WTC11 (cell line): Measurements from ENCODE around the gene LCN10. TPM values are rescaled to one million over a fixed set of nuclear protein-coding genes. Genes with fewer than 3 reads are reported as not detected.

ENCODE experiments used
- ATAC-seq: fragments of 200-7000 bp; cut with Tn5 transposase; 2 replicates; pipeline ENCODE4 v1.10.0; 2021; ENCODE audit warnings: mild to moderate bottlenecking, moderate library complexity
- CTCF ChIA-PET: fragments of 300-600 bp; sonication (Branson Sonifier 250); formaldehyde crosslinking; loops from one replicate; lab custom pipeline; 2021; ENCODE audit warnings: antibody characterized with exemption; lab: Charles Lee
- POLR2A ChIA-PET: fragments of 350-600 bp; sonication (Branson Sonifier 250); formaldehyde crosslinking; loops from one replicate; lab custom pipeline; 2021; ENCODE audit warnings: antibody characterized with exemption; lab: Charles Lee
- DNase-seq: peaks from one replicate; pipeline ENCODE4 v3.0.0; 2021; ENCODE audit warnings: low spot score
- H3K27ac Mint-ChIP-seq: 2 replicates; pipeline ENCODE4 v1.8.0; 2021; ENCODE audit warnings: mixed read lengths
- H3K27me3 Mint-ChIP-seq: 2 replicates; pipeline ENCODE4 v1.8.0; 2021; ENCODE audit warnings: low read depth, mild to moderate bottlenecking, moderate library complexity, mixed read lengths
- H3K36me3 Mint-ChIP-seq: 2 replicates; pipeline ENCODE4 v1.8.0; 2021; ENCODE audit warnings: mixed read lengths
- H3K4me1 Mint-ChIP-seq: 2 replicates; pipeline ENCODE4 v1.8.0; 2022; ENCODE audit warnings: mixed read lengths
- H3K4me3 Mint-ChIP-seq: 2 replicates; pipeline ENCODE4 v1.8.0; 2021; ENCODE audit warnings: mild to moderate bottlenecking, moderate library complexity, mixed read lengths
- H3K9me3 Mint-ChIP-seq: 2 replicates; pipeline ENCODE4 v1.8.0; 2021; ENCODE audit warnings: mixed read lengths
- ESRRA ChIP-seq: sonication (generic); formaldehyde crosslinking; IDR thresholded peaks from 2 replicates; pipeline ENCODE4 v1.8.1; 2022; ENCODE audit warnings: mild to moderate bottlenecking, missing genetic modification reagents, borderline replicate concordance
- FOXP1 ChIP-seq: sonication (generic); formaldehyde crosslinking; IDR thresholded peaks from 2 replicates; pipeline ENCODE4 v1.8.0; 2022; ENCODE audit warnings: missing genetic modification reagents, mild to moderate bottlenecking, moderate library complexity, borderline replicate concordance
- IRF2 ChIP-seq: sonication (generic); formaldehyde crosslinking; IDR thresholded peaks from 2 replicates; pipeline ENCODE4 v1.8.0; 2022; ENCODE audit warnings: low read depth, missing genetic modification reagents, borderline replicate concordance
- JUN ChIP-seq: sonication (generic); formaldehyde crosslinking; IDR thresholded peaks from 2 replicates; pipeline ENCODE4 v1.8.0; 2023; ENCODE audit warnings: mild to moderate bottlenecking, missing genetic modification reagents
- KAT7 ChIP-seq: sonication (generic); formaldehyde crosslinking; IDR thresholded peaks from 2 replicates; pipeline ENCODE4 v1.8.1; 2023; ENCODE audit warnings: missing genetic modification reagents, mild to moderate bottlenecking, borderline replicate concordance
- MYBL2 ChIP-seq: sonication (generic); formaldehyde crosslinking; IDR thresholded peaks from 2 replicates; pipeline ENCODE4 v1.8.1; 2023; ENCODE audit warnings: mild to moderate bottlenecking, moderate library complexity, missing genetic modification reagents
- NFYB ChIP-seq: sonication (generic); formaldehyde crosslinking; conservative IDR thresholded peaks from 2 replicates; pipeline ENCODE4 v1.8.0; 2022; ENCODE audit warnings: low read depth, missing genetic modification reagents
- PRRX2 ChIP-seq: fragments of 250-450 bp; sonication (Bioruptor Pico); IDR thresholded peaks from 2 replicates; pipeline ENCODE4 v1.8.0; 2021; ENCODE audit warnings: mild to moderate bottlenecking
- RORB ChIP-seq: fragments of 250-450 bp; sonication (Bioruptor Pico); IDR thresholded peaks from 2 replicates; pipeline ENCODE4 v1.9.0; 2021; ENCODE audit warnings: mild to moderate bottlenecking
- ZNF396 ChIP-seq: fragments of 250-450 bp; sonication (Bioruptor Pico); IDR thresholded peaks from 2 replicates; pipeline ENCODE4 v1.8.0; 2021; ENCODE audit warnings: mild to moderate bottlenecking, moderate library complexity, borderline replicate concordance
- ZNF416 ChIP-seq: fragments of 250-450 bp; sonication (Bioruptor Pico); IDR thresholded peaks from 2 replicates; pipeline ENCODE4 v1.9.0; 2021; ENCODE audit warnings: mild to moderate bottlenecking, inconsistent platforms
- total RNA-seq: library from RNA; stranded (reverse); gene quantifications from 3 replicates; pipeline ENCODE4 v1.2.3, GENCODE V29; 2021
- TF ChIP-seq, protein P1 (sequence below): fragments of 250-450 bp; sonication (Bioruptor Pico); IDR thresholded peaks from 2 replicates; pipeline ENCODE4 v2.1.2; 2022; ENCODE audit warnings: mild to moderate bottlenecking, moderate library complexity
- TF ChIP-seq, protein P2 (sequence below): fragments of 250-450 bp; sonication (Bioruptor Pico); IDR thresholded peaks from 2 replicates; pipeline ENCODE4 v1.9.0; 2021; ENCODE audit warnings: mild to moderate bottlenecking
- TF ChIP-seq, protein P3 (sequence below): sonication (generic); formaldehyde crosslinking; IDR thresholded peaks from 2 replicates; pipeline ENCODE4 v1.8.1; 2023; ENCODE audit warnings: mild to moderate bottlenecking, missing genetic modification reagents, moderate library complexity
- TF ChIP-seq, protein P4 (sequence below): sonication (generic); formaldehyde crosslinking; IDR thresholded peaks from 2 replicates; pipeline ENCODE4 v1.8.1; 2023; ENCODE audit warnings: mild to moderate bottlenecking, missing genetic modification reagents, moderate library complexity
- TF ChIP-seq, protein P5 (sequence below): sonication (generic); formaldehyde crosslinking; IDR thresholded peaks from 2 replicates; pipeline ENCODE4 v1.8.0; 2022; ENCODE audit warnings: mild to moderate bottlenecking, missing genetic modification reagents

LCN10 gene
- total RNA-seq, 1 experiment from 2014 or later: 2.4 TPM

DNA sequence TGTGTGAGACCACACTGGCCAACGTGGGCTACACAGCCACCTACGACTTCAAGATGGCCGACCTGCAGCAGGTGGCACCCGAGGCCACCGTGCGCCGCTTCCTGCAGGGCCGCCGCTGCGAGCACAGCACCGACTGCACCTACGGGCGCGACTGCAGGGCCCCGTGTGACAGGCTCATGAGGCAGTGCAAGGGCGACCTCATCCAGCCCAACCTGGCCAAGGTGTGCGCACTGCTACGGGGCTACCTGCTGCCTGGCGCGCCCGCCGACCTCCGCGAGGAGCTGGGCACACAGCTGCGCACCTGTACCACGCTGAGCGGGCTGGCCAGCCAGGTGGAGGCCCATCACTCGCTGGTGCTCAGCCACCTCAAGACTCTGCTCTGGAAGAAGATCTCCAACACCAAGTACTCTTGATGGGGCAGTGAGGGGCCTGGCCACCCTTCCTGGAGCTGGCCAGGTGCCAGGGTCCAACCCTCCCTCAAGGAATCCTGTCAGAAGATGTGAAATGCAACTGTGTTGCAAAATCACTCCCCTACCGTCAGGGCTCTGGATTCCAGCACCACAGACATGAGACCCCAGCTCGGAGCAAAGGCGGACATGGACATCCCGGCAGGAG lies 19.3 kb downstream of the LCN10 start (continued):
- no peak for TF ChIP-seq KAT7

DNA sequence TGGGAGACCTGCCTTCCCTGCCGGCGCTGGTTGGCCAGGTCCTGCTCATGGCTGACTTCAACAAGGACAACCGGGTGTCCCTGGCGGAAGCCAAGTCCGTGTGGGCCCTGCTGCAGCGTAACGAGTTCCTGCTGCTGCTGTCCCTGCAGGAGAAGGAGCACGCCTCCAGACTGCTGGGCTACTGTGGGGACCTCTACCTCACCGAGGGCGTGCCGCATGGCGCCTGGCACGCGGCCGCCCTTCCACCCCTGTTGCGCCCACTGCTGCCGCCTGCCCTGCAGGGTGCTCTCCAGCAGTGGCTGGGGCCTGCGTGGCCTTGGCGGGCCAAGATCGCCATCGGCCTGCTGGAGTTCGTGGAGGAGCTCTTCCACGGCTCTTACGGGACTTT lies 19.8 kb downstream of the LCN10 start:
- H3K4me3 Mint-ChIP-seq: no peak overlapping the region
- H3K36me3 Mint-ChIP-seq: peaks cover 39% of the 10 kb centered on the region
- H3K27me3 Mint-ChIP-seq: no peaks in the 10 kb centered on the region
- DNase-seq (no peak), ATAC-seq (peak; percentile 1)
- ChIA-PET CTCF (interaction anchor here (1.2 to 2.9 kb wide), 4 partner anchors 10 to 51 kb away, joined by 5 to 12 read pairs (median 8); partner anchors contain the start of genes LCN10 and LCN8), POLR2A (interaction anchor here (0.6 to 1.5 kb wide), 2 partner anchors 9 to 48 kb away, joined by 4 to 6 read pairs; no protein-coding TSS in a partner anchor)
- no peak overlapping the region for H3K27ac Mint-ChIP-seq
- H3K4me1 Mint-ChIP-seq: peaks cover 17% of the 10 kb centered on the region
- TF ChIP-seq MYBL2 (CRISPR knock-in tag) (0 out of 2 replicates have a peak, but pooled peaks have one; percentile 29), FOXP1 (CRISPR knock-in tag) (0 out of 2 replicates have a peak, but pooled peaks have one; percentile 13), JUN (CRISPR knock-in tag) (no peak), PRRX2 (CRISPR knock-in tag) (peak; percentile 51), IRF2 (0 out of 2 replicates have a peak, but pooled peaks have one; percentile 51)
- TF ChIP-seq, protein P1, sequence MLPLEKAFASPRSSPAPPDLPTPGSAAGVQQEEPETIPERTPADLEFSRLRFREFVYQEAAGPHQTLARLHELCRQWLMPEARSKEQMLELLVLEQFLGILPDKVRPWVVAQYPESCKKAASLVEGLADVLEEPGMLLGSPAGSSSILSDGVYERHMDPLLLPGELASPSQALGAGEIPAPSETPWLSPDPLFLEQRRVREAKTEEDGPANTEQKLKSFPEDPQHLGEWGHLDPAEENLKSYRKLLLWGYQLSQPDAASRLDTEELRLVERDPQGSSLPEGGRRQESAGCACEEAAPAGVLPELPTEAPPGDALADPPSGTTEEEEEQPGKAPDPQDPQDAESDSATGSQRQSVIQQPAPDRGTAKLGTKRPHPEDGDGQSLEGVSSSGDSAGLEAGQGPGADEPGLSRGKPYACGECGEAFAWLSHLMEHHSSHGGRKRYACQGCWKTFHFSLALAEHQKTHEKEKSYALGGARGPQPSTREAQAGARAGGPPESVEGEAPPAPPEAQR (CRISPR knock-in tag): no peak
- TF ChIP-seq, protein P2, sequence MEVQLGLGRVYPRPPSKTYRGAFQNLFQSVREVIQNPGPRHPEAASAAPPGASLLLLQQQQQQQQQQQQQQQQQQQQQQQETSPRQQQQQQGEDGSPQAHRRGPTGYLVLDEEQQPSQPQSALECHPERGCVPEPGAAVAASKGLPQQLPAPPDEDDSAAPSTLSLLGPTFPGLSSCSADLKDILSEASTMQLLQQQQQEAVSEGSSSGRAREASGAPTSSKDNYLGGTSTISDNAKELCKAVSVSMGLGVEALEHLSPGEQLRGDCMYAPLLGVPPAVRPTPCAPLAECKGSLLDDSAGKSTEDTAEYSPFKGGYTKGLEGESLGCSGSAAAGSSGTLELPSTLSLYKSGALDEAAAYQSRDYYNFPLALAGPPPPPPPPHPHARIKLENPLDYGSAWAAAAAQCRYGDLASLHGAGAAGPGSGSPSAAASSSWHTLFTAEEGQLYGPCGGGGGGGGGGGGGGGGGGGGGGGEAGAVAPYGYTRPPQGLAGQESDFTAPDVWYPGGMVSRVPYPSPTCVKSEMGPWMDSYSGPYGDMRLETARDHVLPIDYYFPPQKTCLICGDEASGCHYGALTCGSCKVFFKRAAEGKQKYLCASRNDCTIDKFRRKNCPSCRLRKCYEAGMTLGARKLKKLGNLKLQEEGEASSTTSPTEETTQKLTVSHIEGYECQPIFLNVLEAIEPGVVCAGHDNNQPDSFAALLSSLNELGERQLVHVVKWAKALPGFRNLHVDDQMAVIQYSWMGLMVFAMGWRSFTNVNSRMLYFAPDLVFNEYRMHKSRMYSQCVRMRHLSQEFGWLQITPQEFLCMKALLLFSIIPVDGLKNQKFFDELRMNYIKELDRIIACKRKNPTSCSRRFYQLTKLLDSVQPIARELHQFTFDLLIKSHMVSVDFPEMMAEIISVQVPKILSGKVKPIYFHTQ (CRISPR knock-in tag): 0 out of 2 replicates have a peak, but pooled peaks have one; percentile 50
- TF ChIP-seq, protein P3, sequence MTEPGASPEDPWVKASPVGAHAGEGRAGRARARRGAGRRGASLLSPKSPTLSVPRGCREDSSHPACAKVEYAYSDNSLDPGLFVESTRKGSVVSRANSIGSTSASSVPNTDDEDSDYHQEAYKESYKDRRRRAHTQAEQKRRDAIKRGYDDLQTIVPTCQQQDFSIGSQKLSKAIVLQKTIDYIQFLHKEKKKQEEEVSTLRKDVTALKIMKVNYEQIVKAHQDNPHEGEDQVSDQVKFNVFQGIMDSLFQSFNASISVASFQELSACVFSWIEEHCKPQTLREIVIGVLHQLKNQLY (CRISPR knock-in tag): 0 out of 2 replicates have a peak, but pooled peaks have one; percentile 61
- no peaks in the 10 kb centered on the region for H3K9me3 Mint-ChIP-seq

DNA sequence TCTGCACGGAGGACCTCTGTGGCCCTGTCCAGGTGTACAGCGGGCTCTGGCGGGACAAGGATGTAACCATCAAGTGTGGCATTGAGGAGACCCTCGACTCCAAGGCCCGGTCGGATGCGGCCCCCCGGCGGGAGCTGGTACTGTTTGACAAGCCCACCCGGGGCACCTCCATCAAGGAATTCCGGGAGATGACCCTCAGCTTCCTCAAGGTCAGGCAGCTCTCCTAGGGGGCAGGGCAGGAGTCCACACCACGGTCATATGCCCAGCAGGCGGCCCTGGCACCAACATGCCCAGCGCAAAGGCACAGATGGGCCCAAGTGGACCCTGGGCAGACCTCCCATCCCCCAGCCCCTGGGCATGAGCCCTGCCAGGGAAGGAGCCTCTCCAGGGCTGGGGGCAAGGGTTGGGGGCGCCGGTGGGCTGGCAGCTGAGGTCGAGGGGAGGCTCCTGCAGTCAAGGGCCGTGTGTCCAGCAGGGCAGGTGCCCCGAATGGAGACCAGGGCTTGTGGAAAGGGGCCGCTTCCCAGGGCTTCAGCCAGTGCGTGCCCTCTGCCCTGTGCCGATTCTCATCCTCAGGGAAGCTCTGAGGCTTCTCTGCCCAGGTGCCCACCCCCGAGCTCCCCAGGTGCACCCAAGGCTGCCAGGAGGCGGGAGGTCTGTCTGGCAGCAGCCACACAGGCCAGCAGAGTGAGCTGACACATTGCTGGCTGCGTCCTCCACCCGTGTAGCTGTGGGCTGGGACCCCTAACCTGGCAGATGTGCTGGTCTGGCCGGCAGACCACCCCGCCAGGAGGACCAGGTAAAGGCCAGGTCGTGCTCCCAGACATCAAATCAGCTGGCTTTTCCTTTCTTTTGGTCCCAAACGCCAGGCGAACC lies 20.4 kb downstream of the LCN10 start:
- H3K9me3 Mint-ChIP-seq: no peaks in the 10 kb centered on the region

More for the DNA sequence above, 20.4 kb downstream of the LCN10 start:
- Mint-ChIP-seq H3K4me1 (peaks cover 17% of the 10 kb centered on the region), H3K36me3 (peaks cover 36% of the 10 kb centered on the region), H3K27me3 (no peaks in the 10 kb centered on the region), H3K27ac (no peak overlapping the region), H3K4me3 (no peak overlapping the region)
- POLR2A ChIA-PET: interaction anchor here (0.6 to 1.5 kb wide), 2 partner anchors 9 to 47 kb away, joined by 4 to 6 read pairs; no protein-coding TSS in a partner anchor
- no peak for DNase-seq
- ATAC-seq: peak; percentile 1
- TF ChIP-seq, protein P4, sequence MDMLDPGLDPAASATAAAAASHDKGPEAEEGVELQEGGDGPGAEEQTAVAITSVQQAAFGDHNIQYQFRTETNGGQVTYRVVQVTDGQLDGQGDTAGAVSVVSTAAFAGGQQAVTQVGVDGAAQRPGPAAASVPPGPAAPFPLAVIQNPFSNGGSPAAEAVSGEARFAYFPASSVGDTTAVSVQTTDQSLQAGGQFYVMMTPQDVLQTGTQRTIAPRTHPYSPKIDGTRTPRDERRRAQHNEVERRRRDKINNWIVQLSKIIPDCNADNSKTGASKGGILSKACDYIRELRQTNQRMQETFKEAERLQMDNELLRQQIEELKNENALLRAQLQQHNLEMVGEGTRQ: 0 out of 2 replicates have a peak, but pooled peaks have one; percentile 3
- TF ChIP-seq RORB (CRISPR knock-in tag): no peak
- TF ChIP-seq ZNF416 (CRISPR knock-in tag): peak; percentile 18; the same call in 1 of the 2 replicates
- no peak for TF ChIP-seq NFYB (CRISPR knock-in tag)
- TF ChIP-seq ZNF396 (CRISPR knock-in tag): no peak
- TF ChIP-seq ESRRA (CRISPR knock-in tag): 0 out of 2 replicates have a peak, but pooled peaks have one; percentile 20
- TF ChIP-seq, protein P5, sequence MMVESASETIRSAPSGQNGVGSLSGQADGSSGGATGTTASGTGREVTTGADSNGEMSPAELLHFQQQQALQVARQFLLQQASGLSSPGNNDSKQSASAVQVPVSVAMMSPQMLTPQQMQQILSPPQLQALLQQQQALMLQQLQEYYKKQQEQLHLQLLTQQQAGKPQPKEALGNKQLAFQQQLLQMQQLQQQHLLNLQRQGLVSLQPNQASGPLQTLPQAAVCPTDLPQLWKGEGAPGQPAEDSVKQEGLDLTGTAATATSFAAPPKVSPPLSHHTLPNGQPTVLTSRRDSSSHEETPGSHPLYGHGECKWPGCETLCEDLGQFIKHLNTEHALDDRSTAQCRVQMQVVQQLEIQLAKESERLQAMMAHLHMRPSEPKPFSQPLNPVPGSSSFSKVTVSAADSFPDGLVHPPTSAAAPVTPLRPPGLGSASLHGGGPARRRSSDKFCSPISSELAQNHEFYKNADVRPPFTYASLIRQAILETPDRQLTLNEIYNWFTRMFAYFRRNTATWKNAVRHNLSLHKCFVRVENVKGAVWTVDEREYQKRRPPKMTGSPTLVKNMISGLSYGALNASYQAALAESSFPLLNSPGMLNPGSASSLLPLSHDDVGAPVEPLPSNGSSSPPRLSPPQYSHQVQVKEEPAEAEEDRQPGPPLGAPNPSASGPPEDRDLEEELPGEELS (CRISPR knock-in tag): no peak
- CTCF ChIA-PET: interaction anchor here (1.4 to 2.9 kb wide), 4 partner anchors 9 to 307 kb away, joined by 3 to 12 read pairs (median 8); partner anchors contain the start of genes LCN10 and LCN8
